Measurements from ENCODE around the gene CDC42BPA. TPM values are rescaled to one million over a fixed set of nuclear protein-coding genes. Genes with fewer than 3 reads are reported as not detected.

Gene CDC42BPA
- total and polyA plus RNA-seq, 2 of the 8 experiments (the other 6 are each of a cell fraction or from before 2014, with no cell fraction given), result 7.1 to 28.5 TPM

- Histone ChIP-seq H3K56ac (replicated peaks; ENCODE audit: insufficient read length, low read depth, low read length) (no peak overlapping the region), H2AK5ac (ENCODE audit: low read depth, low read length) (no peak overlapping the region), H3K4ac (replicated peaks; ENCODE audit: insufficient read length, low read depth, low read length) (no peak overlapping the region), H3K23me2 (ENCODE audit: low read depth, low read length) (peaks cover 2% of the 10 kb centered on the region; the same call in 1 of the 2 replicates), H4K20me1 (replicated peaks in 1 of 2; ENCODE audit: control insufficient read depth in 1 of 2, insufficient read depth in 2 of 2, low read length in 2 of 2) (no peaks in the 10 kb centered on the region), H3K18ac (ENCODE audit: extremely low read depth, low read length) (no peak overlapping the region), H3K27ac (ENCODE audit: low read depth, low read length) (no peak overlapping the region), H4K8ac (ENCODE audit: extremely low read depth, insufficient read depth, low read length) (peak overlapping the region; percentile 92), H3K23ac (ENCODE audit: insufficient read length) (no peak overlapping the region), H3K4me3 (ENCODE audit: extremely low read depth in 1 of 4, insufficient read depth in 2 of 4, low read depth in 3 of 4, low read length in 4 of 4) (no peak overlapping the region), H3K79me2 (ENCODE audit: control insufficient read depth in 1 of 2, insufficient read depth in 2 of 2, low read length in 2 of 2) (no peaks in the 10 kb centered on the region), H4K5ac (ENCODE audit: insufficient read length, low read depth, low read length) (no peak overlapping the region), H3K27me3 (replicated peaks in 1 of 4; ENCODE audit: control insufficient read depth in 3 of 4, extremely low read depth in 1 of 4, insufficient read depth in 3 of 4, low read length in 3 of 4) (no peaks in the 10 kb centered on the region), H3K4me1 (replicated peaks in 1 of 4; ENCODE audit: control insufficient read depth in 3 of 4, insufficient read depth in 4 of 4, low read length in 3 of 4) (peaks cover 2 to 13% (median 8%) of the 10 kb centered on the region in 4 experiments), H3K79me1 (ENCODE audit: low read depth, low read length) (no peaks in the 10 kb centered on the region), H2BK15ac (ENCODE audit: low read length) (no peak overlapping the region), H4K91ac (replicated peaks; ENCODE audit: insufficient read length, low read length) (no peak overlapping the region), H2BK120ac (replicated peaks; ENCODE audit: low read depth, low read length) (no peak overlapping the region), H2BK12ac (ENCODE audit: low read depth, low read length) (no peak overlapping the region), H3K9ac (replicated peaks in 1 of 4; ENCODE audit: extremely low read depth in 1 of 4, low read depth in 3 of 4, low read length in 3 of 4) (no peak overlapping the region), H2BK20ac (ENCODE audit: low read length) (0 out of 2 replicates have a peak overlapping the region, but pooled peaks have one; percentile 25), H2AFZ (ENCODE audit: low read length) (no peak overlapping the region), H3K14ac (ENCODE audit: insufficient read length) (no peak overlapping the region), H2BK5ac (ENCODE audit: low read depth, low read length) (0 out of 2 replicates have a peak overlapping the region, but pooled peaks have one; percentile 15), H3K9me3 (ENCODE audit: insufficient read depth in 2 of 2, low read depth in 1 of 2, low read length in 1 of 2) (no peaks in the 10 kb centered on the region), H3K4me2 (ENCODE audit: insufficient read depth in 1 of 2, low read depth in 2 of 2, low read length in 2 of 2) (peak overlapping the region in 1 of 2 experiments; percentile 26; a peak in 2 of 4 replicates), H3K36me3 (ENCODE audit: control insufficient read depth in 2 of 4, insufficient read depth in 4 of 4, low read length in 3 of 4) (no peaks in the 10 kb centered on the region)
- CTCF ChIA-PET (ENCODE audit: partially characterized antibody), result interaction anchor here (0.7 to 2.1 kb wide), 7 partner anchors 9 to 482 kb away, joined by 3 to 7 read pairs (median 3); no protein-coding TSS in a partner anchor
- FAIRE-seq (no peak), DNase-seq (ENCODE audit: low read depth in 1 of 2, low spot score in 2 of 2) (peak in 1 of 2 experiments; percentile 47)
- POLR2A ChIA-PET (ENCODE audit: partially characterized antibody), result interaction anchor here (0.7 to 2.3 kb wide), 5 partner anchors 9 to 325 kb away, joined by 3 to 8 read pairs (median 3); partner anchors contain the start of gene COQ8A
- WGBS, 2 experiments (ENCODE audit: extremely low coverage in 1 of 2, insufficient coverage in 1 of 2, insufficient read length in 1 of 2, insufficient replicate concordance in 2 of 2, low coverage in 1 of 2, low lambda C conversion rate in 2 of 2, missing lambda C conversion rate in 1 of 2), result 83% methylated on average over 22 of the region's 22 CpGs; no CpG with 5 or more reads in 1 of the 2 experiments
- no peak for TF ChIP-seq RNF2 (IDR thresholded peaks at IDR 0.05; ENCODE audit: borderline replicate concordance, low read depth, low read length, missing control alignments, poor library complexity, severe bottlenecking)
- TF ChIP-seq SAP30 (IDR thresholded peaks at IDR 0.05; ENCODE audit: insufficient read depth, insufficient replicate concordance, low read length), result no peak
- TF ChIP-seq SP2 (IDR thresholded peaks at IDR 0.05; ENCODE audit: low read length), result no peak
- no peak for TF ChIP-seq NRF1 (IDR thresholded peaks at IDR 0.05; ENCODE audit: low read depth, low read length)
- TF ChIP-seq CREB1 (IDR thresholded peaks at IDR 0.05), result no peak
- TF ChIP-seq HDAC6 (IDR thresholded peaks at IDR 0.05; ENCODE audit: low read depth, low read length), result no peak
- no peak for TF ChIP-seq POLR2A (IDR thresholded peaks at IDR 0.05; ENCODE audit: control extremely low read depth in 1 of 2, low read depth in 2 of 2, low read length in 2 of 2)
- TF ChIP-seq MAFK (IDR thresholded peaks at IDR 0.05; ENCODE audit: low read depth, low read length), result no peak
- no peak for TF ChIP-seq PHF8 (conservative IDR thresholded peaks at IDR 0.05; ENCODE audit: low read depth, low read length)
- TF ChIP-seq NANOG (IDR thresholded peaks at IDR 0.05; ENCODE audit: insufficient read depth, low read depth, low read length, poor library complexity, severe bottlenecking), result no peak
- no peak for TF ChIP-seq CEBPB (IDR thresholded peaks at IDR 0.05; ENCODE audit: low read depth, low read length)
These were observed 324.3 kb downstream of the CDC42BPA start for GRCh38 chr1:226993814-226994585.

All from H1 (cell line).